Measurements from ENCODE around the gene APOM. TPM values are rescaled to one million over a fixed set of nuclear protein-coding genes. Genes with fewer than 3 reads are reported as not detected.

APOM gene
- total and polyA plus RNA-seq, 10 donors: 0.66 to 9.7 (median 2.8) TPM

DNA sequence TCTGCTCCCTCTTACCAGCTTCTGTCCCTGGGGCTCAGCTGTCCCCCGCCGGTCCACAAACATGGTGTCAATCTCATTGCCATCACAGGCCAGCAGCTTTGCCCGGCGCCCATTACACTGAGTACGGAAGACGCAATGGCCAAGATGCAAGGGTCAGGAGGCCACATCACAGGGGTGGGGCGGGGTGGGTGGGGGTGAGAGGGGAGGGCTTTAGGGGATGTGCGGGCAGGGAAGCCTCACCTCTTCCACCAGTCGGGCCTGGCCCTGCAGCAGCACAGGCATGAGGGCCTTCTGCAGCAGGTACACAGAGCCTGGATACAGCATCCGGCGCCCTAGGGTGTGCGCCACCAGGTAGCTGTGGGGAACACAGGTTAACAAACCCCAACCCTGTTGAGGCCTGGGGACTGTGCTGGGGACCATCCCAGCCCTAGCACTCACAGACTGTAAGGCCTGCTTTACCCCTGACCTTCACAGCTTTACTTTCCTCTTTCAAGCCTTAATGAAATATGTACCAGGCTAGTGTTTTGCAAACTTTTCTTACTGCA is 35.9 kb downstream of the APOM start:
- Histone ChIP-seq H3K4me1 (peaks cover 0 to 14% (median 9%) of the 10 kb centered on the region in 6 donors), H3K9me3 (no peaks in the 10 kb centered on the region), H3K4me3 (no peak overlapping the region), H3K27me3 (replicated peaks in 1 of 7) (no peaks in the 10 kb centered on the region), H3K27ac (no peak overlapping the region), H3K36me3 (peaks cover 0 to 100% (median 99%) of the 10 kb centered on the region in 6 donors)
- TF ChIP-seq POLR2A (IDR thresholded peaks at IDR 0.05) (no peak), POLR2AphosphoS5 (IDR thresholded peaks at IDR 0.05) (no peak)
- TF ChIP-seq, protein P1, sequence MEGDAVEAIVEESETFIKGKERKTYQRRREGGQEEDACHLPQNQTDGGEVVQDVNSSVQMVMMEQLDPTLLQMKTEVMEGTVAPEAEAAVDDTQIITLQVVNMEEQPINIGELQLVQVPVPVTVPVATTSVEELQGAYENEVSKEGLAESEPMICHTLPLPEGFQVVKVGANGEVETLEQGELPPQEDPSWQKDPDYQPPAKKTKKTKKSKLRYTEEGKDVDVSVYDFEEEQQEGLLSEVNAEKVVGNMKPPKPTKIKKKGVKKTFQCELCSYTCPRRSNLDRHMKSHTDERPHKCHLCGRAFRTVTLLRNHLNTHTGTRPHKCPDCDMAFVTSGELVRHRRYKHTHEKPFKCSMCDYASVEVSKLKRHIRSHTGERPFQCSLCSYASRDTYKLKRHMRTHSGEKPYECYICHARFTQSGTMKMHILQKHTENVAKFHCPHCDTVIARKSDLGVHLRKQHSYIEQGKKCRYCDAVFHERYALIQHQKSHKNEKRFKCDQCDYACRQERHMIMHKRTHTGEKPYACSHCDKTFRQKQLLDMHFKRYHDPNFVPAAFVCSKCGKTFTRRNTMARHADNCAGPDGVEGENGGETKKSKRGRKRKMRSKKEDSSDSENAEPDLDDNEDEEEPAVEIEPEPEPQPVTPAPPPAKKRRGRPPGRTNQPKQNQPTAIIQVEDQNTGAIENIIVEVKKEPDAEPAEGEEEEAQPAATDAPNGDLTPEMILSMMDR (IDR thresholded peaks at IDR 0.05 in 8 of 11, conservative IDR thresholded peaks at IDR 0.05 in 3 of 11): no peak
- WGBS, 5 donors: 91 to 97% (median 96%) methylated on average over 8 to 12 of the region's 12 CpGs
- intact Hi-C loops (cut with DNase I; ENCODE audit: low total_unique reads): no loop called here
- DNase-seq: no peak

DNA sequence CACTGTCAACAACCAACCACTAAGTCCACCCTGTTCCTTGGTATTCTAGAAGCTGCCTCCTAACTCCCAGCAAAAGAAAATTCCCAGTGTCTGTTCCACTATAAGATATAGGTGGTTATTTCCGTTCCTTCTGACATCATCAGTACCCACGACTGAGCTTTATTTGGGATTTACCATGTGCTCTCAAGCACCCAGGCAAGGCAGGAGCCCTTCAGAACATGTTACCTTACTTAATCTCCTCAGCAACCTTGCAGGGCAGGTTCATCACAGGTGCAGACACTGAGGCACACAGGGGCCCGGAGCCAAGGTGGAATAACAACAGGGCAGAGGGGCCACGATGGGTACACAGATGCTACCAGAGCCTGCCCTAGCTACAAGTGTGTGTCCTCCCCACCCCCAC is 36.7 kb downstream of the APOM start:
- Histone ChIP-seq H3K9me3 (no peaks in the 10 kb centered on the region), H3K27ac (no peak overlapping the region), H3K36me3 (peaks cover 0 to 100% (median 98%) of the 10 kb centered on the region in 6 donors), H3K4me3 (no peak overlapping the region), H3K27me3 (replicated peaks in 1 of 7) (no peaks in the 10 kb centered on the region), H3K4me1 (peaks cover 0 to 17% (median 10%) of the 10 kb centered on the region in 6 donors)
- no peak for DNase-seq
- TF ChIP-seq, protein P1 (IDR thresholded peaks at IDR 0.05 in 8 of 11, conservative IDR thresholded peaks at IDR 0.05 in 3 of 11): no peak
- TF ChIP-seq POLR2AphosphoS5 (IDR thresholded peaks at IDR 0.05): no peak
- no peak for TF ChIP-seq POLR2A (IDR thresholded peaks at IDR 0.05)
- WGBS, 5 donors: 87 to 97% (median 92%) methylated on average over 4 of the region's 4 CpGs
- intact Hi-C loops (cut with DNase I; ENCODE audit: low total_unique reads): no loop called here

DNA sequence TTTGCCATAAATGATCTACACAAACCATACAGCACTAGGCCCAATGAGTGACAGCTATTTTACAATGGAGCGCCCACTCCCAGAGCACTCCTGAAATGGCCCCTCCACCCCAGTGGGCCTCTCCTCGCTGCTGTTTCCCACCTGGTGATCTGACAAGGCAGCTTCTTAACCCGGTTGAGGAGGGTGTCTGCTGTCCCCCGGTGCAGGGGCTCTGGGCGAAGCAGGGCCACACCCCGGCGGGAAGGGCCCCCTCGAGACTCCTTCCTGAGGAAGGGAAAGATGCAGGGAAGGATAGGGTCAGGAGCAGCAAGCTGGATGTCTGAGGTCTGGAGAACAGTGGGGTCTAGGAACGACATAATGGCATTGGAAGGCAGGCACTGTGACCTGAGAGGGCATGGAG is 37.2 kb downstream of the APOM start:
- no peak overlapping the region for H3K4me3 ChIP-seq
- H3K27me3 ChIP-seq (replicated peaks in 1 of 7): no peaks in the 10 kb centered on the region
- TF ChIP-seq POLR2A (IDR thresholded peaks at IDR 0.05): no peak
- no peak for DNase-seq
- H3K27ac ChIP-seq: no peak overlapping the region
- peaks cover 0 to 22% (median 13%) of the 10 kb centered on the region in 6 donors for H3K4me1 ChIP-seq
- intact Hi-C loops (cut with DNase I; ENCODE audit: low total_unique reads): no loop called here
- WGBS, 5 donors: 82 to 97% (median 92%) methylated on average over 9 of the region's 9 CpGs
- no peaks in the 10 kb centered on the region for H3K9me3 ChIP-seq
- peaks cover 0 to 100% (median 93%) of the 10 kb centered on the region in 6 donors for H3K36me3 ChIP-seq

DNA sequence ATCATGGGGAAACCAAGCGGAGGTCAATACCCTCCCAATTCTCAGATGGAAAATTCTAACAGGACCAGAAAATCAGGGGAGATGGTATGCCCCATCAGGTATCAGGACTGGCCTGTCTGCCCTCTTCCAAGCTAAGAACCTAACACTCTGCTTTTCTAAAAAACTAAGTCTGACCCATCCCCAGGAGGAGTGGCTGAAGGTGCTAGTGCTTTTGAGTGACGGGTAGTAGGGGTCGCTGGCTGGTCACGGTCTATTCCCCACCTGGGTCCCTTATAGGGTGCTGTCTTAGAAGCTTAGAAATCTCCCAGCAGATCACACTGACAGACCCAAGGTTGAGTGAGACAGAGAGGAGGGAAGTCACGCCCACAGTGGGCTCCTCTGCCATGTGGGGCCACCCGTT is 37.8 kb downstream of the APOM start:
- no peak for DNase-seq
- Histone ChIP-seq H3K36me3 (peaks cover 0 to 100% (median 90%) of the 10 kb centered on the region in 6 donors), H3K9me3 (no peaks in the 10 kb centered on the region), H3K4me3 (no peak overlapping the region), H3K4me1 (peaks cover 0 to 28% (median 14%) of the 10 kb centered on the region in 6 donors), H3K27ac (no peak overlapping the region), H3K27me3 (replicated peaks in 1 of 7) (no peaks in the 10 kb centered on the region)
- WGBS, 5 donors: 85 to 96% (median 91%) methylated on average over 5 to 6 of the region's 6 CpGs
- intact Hi-C loops (cut with DNase I; ENCODE audit: low total_unique reads): no loop called here
- TF ChIP-seq POLR2A (IDR thresholded peaks at IDR 0.05) (no peak), POLR2AphosphoS5 (IDR thresholded peaks at IDR 0.05) (no peak)
- TF ChIP-seq, protein P1 (IDR thresholded peaks at IDR 0.05 in 8 of 11, conservative IDR thresholded peaks at IDR 0.05 in 3 of 11): no peak
